Right renal cortex interstitium (tissue), 3 donors: ENCODE measurements around the gene CNGA3. TPM values are rescaled to one million over a fixed set of nuclear protein-coding genes. Genes with fewer than 3 reads are reported as not detected.

Experiments used
- DNase-seq, 3 donors: peaks; one replicate each; pipeline ENCODE4 v3.0.0-alpha.2; 2013; ENCODE audit warnings: low read depth in 3 of 3, low spot score in 2 of 3
- polyA plus RNA-seq, 3 donors: library from polyadenylated mRNA; unstranded; fragments of 120-200 nt; gene quantifications; one replicate each; pipeline ENCODE4 v1.2.1, GENCODE V29; 2013; ENCODE audit not compliant: insufficient read length in 3 of 3

The CNGA3 gene
- polyA plus RNA-seq, 3 donors: not detected

DNA sequence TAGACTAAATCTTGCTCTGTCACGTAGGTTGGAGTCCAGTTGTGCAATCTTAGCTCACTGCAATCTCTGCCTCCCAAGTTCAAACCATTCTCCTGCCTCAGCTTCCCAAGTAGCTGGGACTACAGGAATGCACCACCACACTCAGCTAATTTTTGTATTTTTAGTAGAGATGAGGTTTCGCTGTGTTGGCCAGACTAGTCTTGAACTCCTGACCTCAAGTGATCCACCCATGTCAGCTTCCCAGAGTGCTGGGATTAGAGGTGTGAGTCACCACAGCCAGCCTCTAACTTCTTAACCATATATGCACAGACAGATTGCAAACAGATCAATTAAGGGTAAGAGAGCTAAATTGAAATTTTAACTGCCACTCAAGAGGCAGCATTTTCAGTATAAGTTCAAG lies 22.1 kb upstream of the CNGA3 start:
- no peak for DNase-seq

GRCh38 chr2:98327776-98328175 lies 18.5 kb upstream of the CNGA3 start:
- no peak for DNase-seq

DNA sequence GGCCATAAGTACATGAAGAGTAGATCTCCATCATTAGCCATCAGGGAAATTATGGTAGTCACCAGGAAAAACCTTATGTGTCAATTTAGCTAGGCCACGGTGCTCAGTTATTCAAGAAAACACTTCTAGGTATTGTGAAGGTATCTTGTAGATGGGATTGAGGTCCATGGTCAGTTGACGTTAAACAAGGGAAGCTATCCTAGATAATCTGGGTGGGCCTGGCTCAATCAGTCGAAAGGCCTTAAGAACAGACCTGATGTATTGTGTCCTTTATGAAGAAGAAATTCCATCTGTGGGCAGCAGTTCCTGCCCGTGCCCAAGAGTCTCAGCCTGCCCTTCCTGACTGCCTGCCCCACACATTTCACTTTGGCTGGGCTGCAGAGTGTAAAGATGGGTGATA lies 16.7 kb upstream of the CNGA3 start:
- no peak for DNase-seq

- no peak for DNase-seq
Observed at GRCh38 chr2:98332989-98333388, 13.3 kb upstream of the CNGA3 start.

DNA sequence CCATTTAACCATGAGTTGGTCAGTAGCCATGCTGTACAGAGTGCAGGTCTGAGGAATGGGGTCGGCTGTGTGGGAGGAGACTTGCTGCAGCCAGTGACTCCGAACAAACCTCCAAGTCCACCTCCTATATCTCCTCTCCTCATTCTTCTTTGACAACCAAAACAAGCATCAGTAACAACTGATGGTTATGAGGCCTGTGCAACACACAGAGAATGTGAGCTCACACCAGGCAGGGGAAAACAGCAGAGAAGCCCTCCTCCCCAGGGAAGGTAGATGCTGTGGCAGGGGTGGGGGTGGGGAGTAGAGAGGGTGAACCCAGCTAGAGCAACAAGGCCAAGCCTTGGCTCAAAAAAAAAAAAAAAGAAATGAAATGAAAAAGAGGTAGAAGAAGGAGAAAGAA lies 12.3 kb upstream of the CNGA3 start:
- no peak for DNase-seq

DNA sequence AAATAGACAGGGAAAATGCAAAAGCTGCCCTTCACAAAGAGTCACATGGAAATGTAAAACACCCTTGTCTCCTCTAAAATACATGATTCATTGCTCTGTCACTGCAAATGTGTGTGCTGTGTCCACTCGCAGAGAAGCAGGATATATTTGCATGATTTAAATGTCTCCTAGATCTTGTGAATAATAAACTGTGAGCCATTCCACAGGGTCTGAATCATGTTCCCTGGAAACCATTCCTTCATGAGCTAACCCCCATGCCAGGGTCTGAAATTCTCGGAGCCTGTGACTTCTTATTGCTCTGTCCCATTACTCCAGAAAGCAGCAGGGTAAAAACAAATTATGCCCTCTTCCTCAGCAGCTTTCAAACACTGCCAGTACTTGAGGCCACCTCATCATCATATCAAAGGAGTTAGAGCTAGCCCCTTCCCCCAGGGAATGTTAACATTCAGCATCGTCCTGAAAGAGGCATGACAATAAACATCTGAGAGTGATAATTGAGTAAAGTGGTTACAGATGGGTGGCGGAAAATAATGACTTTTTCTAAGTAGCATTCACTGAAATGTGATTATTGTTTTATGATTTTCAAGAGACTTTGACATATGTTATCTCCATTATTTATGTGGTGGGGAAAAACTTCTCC lies 11.7 kb upstream of the CNGA3 start:
- no peak for DNase-seq

GRCh38 chr2:98335271-98335670 lies 11.0 kb upstream of the CNGA3 start:
- no peak for DNase-seq

DNA sequence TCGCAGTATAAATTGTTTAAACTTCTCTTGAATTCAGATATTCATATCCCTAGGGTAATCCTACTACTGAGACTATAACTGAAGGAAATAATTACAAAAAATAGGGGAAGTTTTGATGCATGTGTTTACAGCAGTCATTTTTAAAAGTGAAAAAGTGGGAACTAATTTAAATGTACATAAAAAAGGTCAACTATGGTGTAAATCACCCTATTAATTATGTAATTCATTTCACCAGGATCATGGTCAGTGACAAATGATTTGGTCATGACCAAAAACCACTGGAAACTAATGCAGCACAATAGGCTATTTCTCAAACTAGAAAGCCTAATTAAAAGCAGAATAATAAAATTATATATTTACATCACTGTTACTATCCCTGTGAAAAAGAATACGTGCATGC lies 5.0 kb upstream of the CNGA3 start:
- no peak for DNase-seq

DNA sequence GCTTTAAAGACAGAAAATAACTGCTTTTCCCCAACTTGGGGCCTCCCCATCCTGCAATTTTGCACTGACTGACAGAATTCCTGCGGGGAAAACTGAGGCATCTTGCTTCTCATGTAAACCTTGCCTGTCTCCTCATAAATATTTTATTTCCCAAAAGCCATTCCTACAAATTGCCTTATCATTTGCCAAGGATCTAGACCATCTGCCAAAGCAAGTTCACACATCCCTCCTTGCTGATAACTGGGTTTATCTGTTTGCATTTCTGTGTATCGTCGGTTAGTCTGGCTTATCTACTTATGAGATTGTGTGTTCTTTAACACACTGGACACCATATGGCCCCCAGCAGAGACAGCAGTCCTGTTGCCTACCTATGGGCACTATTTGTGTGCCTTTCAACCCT lies 3.0 kb upstream of the CNGA3 start:
- no peak for DNase-seq

DNA sequence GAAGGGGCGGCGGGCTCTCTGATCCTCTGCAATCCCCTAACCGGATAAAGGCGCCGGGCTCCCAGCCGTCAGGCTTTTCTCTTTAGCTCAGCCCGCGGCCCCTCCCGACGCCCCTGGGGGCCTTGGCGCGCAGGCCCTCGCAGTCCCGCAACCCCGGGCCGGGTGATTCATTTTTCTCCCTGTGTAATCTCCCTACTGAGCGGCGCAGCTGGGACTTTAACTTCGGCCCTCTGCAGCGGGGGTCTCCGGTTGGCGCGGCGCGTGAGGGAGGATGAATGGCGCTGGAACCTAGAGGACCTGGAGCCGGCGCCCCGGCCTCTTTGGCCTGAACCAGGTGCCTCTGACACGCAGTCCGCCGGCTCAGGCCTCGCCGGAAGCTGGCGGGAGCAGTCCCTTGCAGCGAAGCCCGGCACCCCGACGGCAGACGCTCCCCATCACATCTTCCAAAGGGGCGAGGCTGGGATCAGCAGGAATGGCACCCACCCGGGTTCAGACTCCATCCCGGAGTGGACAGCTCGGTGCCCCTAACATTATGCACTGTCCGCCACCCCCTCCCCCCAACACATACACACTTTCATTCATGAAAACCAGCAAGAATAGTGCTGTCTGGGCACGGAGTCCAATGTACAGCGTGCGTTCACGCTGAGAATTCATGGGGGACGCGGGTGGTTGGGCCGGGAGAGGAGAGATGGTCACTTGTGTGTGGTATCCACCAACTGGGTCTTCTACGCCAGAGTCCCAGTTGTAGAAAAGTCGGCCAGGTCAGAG lies 1.2 kb downstream of the CNGA3 start:
- DNase-seq: no peak

GRCh38 chr2:98348066-98348561 lies 1.9 kb downstream of the CNGA3 start:
- DNase-seq: no peak

DNA sequence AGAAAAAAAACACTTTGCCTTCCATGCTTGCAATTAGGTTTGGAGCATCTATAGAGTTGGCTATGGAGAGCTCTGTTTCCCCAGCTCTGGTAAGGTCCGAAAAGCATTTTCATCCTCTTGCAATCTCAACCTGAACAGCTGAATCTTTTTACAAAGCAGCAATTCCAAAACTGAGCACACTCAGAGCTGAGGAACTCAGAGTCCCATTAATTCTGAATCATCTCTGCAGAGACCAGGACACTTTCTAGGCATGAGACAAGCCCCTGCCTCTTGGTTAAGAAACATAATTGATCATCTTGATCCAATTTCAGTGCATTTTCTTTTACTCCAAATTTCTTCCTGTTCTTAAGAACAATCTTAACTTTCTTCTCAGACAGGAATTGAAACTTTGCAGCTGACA lies 4.2 kb downstream of the CNGA3 start:
- no peak for DNase-seq

GRCh38 chr2:98355881-98356280 lies 9.6 kb downstream of the CNGA3 start:
- DNase-seq: no peak

DNA sequence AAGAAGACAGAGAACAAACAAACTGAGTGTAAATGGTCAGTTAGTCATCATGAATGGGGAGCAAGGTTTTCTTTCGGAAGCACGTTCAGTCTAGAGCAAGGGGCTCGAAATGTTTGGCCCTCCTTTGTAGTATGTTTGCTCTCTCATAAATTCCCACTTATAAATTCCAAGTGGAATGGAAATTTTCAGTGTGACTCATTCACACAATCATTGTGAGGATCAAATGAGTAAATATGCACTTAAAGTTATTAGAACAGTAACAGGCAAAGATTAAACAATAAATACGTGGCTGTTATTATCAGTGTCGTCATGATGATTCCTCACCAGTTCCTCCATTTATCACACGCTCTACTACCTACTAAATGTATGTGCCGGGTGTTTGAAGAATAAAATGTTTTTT lies 10.5 kb downstream of the CNGA3 start:
- DNase-seq: no peak

GRCh38 chr2:98357849-98358248 lies 11.6 kb downstream of the CNGA3 start:
- no peak for DNase-seq

- no peak for DNase-seq
Observed at GRCh38 chr2:98359986-98360385, 13.7 kb downstream of the CNGA3 start.

DNA sequence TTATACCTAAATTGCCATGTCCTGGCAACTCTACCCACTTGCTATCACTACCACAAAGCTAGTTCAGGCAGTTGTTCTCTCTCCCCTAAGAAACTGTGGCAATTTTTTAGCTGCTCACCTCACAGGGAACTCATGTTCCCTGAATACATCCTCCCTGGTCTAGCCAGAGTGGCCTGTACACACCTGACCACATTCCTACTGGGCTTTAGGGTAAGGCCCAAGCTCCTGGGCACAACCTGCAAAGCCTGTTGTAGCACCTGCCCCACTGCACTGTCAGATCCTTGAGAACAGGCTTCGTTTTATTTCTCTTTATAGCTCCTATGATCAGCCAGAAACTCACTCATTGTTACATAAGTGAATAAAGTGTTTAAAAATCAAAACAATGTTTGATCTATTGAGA lies 21.5 kb downstream of the CNGA3 start:
- no peak for DNase-seq

DNA sequence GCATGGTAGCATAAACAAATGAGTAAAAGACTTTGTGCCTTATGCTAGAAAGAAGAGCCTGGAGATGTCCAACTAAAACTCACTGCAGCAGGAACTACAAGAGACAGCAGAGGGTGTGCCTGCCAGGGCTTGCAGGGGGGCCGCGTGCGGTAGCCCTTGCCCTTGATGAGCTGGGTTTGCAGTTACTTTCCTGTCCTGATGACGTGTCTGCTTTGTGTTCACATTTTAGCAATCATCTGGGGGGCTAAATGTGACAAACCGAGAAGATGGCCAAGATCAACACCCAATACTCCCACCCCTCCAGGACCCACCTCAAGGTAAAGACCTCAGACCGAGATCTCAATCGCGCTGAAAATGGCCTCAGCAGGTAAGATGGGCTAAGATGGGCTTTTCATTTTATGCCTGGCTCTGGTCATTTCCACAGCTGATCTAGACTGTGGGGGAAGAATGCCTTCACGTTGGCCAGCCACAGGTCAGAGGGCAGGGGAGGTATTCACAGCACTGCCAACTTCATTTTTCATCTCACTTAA lies 23.5 kb downstream of the CNGA3 start:
- DNase-seq: no peak

DNA sequence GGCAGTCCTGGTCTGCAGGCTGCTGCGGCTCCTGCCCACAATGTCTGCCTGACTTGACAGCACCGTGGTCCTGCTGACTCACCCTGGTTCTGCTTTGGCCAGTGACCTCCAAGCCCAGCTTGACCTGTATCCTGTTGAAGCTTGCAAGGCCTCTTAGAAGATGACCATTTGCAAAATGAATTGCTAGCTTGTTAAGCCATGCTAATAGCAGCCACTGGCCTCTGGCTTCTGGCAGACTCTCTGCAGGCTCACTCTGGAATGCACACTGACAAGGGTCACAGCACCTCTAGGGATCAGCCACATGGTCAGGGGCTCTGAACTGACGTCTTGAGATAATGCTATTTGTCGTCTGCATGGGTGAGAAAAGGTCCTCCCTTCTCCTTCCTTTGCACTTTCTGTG lies 25.9 kb downstream of the CNGA3 start:
- no peak for DNase-seq

GRCh38 chr2:98372579-98372978 lies 26.3 kb downstream of the CNGA3 start:
- no peak for DNase-seq

- no peak for DNase-seq
Observed at GRCh38 chr2:98374286-98374685, 28.0 kb downstream of the CNGA3 start.

DNA sequence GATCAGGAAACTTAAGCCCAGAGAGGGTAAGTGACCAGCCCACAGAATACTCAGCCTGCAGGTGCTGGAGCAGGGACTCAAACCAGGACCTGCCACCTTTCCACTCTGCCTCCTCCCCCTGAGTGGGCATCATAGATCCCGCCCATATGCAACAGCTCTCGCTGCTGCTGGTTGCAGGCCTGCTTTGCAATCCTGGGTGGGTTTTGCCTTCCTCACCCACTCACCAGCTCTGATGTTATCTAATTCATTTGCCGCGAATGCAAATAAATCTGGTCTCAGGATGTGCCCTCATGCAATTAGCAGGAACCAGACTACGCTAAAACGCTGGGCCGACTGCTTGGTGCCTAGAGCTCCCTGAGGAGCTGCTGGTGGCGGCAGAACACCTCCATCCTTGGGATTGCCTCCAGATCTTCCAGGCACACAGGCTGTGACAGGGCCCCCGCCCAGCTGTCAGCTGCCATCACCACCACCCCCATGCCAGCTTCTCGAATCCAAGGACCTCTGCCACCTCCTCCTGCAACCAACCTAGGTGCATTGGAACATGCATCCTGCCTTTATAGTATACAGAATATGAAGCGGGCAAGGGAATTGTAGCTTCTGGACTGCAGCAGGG lies 28.8 kb downstream of the CNGA3 start:
- DNase-seq: no peak
